Panc1 (cell line): ENCODE results near the gene HOXA11.

Experiments used
- TCF7L2 ChIP-seq: IDR thresholded peaks from 2 replicates; pipeline ENCODE4 v1.6.1; 2011; ENCODE audit warnings: mild to moderate bottlenecking, low read depth, low read length, inconsistent platforms
- TF ChIP-seq, protein P1 (sequence below): fragments of 450-650 bp; IDR thresholded peaks from 2 replicates; pipeline ENCODE4 v1.5.1; 2017; ENCODE audit warnings: mild to moderate bottlenecking

DNA sequence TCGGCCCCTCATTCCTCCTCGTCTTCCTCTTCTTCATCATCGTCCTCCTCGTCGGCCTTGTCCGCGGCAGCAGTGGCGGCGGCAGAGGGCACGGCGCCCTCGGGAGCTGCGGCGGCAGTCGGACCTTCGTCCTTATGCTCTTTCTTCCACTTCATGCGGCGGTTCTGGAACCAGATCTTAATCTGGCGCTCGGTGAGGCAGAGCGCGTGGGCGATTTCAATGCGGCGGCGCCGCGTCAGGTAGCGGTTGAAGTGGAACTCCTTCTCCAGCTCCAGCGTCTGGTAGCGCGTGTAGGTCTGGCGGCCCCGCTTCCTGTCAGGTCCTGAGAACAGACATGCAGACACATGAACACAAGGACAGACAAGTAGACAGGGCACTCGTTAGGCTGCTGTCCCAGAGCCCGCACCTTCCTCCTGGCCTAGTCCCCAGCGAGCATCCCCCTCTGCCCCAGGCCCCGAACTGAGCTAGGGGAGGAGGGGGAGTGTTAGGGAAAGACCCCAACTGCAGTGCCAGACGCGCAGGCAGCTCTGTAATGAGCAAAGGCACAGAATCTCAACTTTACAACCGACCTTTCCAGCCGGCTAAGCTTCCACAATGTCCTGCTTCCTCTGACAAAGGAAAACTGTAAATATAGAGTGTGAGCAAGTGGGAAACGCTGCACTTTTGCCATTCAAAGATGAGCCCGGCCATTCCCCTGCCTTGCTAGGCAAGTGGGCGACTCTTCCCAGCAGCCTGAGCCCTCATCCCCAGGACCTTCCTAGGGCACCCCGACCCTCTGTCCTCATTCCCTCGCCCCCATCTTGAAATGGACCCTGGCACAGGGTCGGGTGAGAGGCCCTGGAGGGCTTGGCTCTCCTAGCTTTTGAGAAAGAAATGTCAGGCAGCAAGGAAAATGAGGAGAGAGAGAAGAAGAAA, 29.9 kb downstream of the HOXA11 start:
- TF ChIP-seq, protein P1, sequence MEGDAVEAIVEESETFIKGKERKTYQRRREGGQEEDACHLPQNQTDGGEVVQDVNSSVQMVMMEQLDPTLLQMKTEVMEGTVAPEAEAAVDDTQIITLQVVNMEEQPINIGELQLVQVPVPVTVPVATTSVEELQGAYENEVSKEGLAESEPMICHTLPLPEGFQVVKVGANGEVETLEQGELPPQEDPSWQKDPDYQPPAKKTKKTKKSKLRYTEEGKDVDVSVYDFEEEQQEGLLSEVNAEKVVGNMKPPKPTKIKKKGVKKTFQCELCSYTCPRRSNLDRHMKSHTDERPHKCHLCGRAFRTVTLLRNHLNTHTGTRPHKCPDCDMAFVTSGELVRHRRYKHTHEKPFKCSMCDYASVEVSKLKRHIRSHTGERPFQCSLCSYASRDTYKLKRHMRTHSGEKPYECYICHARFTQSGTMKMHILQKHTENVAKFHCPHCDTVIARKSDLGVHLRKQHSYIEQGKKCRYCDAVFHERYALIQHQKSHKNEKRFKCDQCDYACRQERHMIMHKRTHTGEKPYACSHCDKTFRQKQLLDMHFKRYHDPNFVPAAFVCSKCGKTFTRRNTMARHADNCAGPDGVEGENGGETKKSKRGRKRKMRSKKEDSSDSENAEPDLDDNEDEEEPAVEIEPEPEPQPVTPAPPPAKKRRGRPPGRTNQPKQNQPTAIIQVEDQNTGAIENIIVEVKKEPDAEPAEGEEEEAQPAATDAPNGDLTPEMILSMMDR = no peak
- no peak for TF ChIP-seq TCF7L2
